SIG-M5 treated with dmso at 0.1 percent for 504 hours (cell line): ENCODE results near the gene FAM3D.
A peak's percentile ranks its signal among the peaks of the same experiment; 100 is the strongest.

Experiments
- DNase-seq: peaks from one replicate; lab custom pipeline; 2025; ENCODE audit not compliant: unreplicated experiment; lab: John Stamatoyannopoulos, UW

The FAM3D gene

GRCh38 chr3:58657036-58657520, 9.5 kb downstream of the FAM3D start:
- no peak for DNase-seq

- DNase-seq = no peak
Measured at GRCh38 chr3:58656631-58657030, 9.9 kb downstream of the FAM3D start.

GRCh38 chr3:58654466-58654865, 12.1 kb downstream of the FAM3D start:
- no peak for DNase-seq

GRCh38 chr3:58652624-58653023, 13.9 kb downstream of the FAM3D start:
- DNase-seq = no peak

- DNase-seq = no peak
Measured at GRCh38 chr3:58651276-58651675, 15.3 kb downstream of the FAM3D start.

- peak; percentile 5 for DNase-seq
Measured at GRCh38 chr3:58647381-58648141, 19.0 kb downstream of the FAM3D start.

GRCh38 chr3:58646503-58646902, 20.1 kb downstream of the FAM3D start:
- no peak for DNase-seq

- no peak for DNase-seq
Measured at GRCh38 chr3:58645726-58646125, 20.8 kb downstream of the FAM3D start.

GRCh38 chr3:58642846-58643245, 23.7 kb downstream of the FAM3D start:
- DNase-seq = no peak

- DNase-seq = peak; percentile 59
Measured at GRCh38 chr3:58640700-58641372, 25.7 kb downstream of the FAM3D start.

- no peak for DNase-seq
Measured at GRCh38 chr3:58639842-58640241, 26.7 kb downstream of the FAM3D start.

GRCh38 chr3:58639001-58639400, 27.6 kb downstream of the FAM3D start:
- no peak for DNase-seq

- DNase-seq = no peak
Measured at GRCh38 chr3:58638591-58638990, 28.0 kb downstream of the FAM3D start.

GRCh38 chr3:58637509-58637908, 29.1 kb downstream of the FAM3D start:
- DNase-seq = no peak

- DNase-seq = no peak
Measured at GRCh38 chr3:58635371-58636285, 30.9 kb downstream of the FAM3D start.

- no peak for DNase-seq
Measured at GRCh38 chr3:58633157-58633865, 33.3 kb downstream of the FAM3D start.

- no peak for DNase-seq
Measured at GRCh38 chr3:58631742-58632141, 34.8 kb downstream of the FAM3D start.

GRCh38 chr3:58630710-58631092, 35.9 kb downstream of the FAM3D start:
- DNase-seq = no peak

GRCh38 chr3:58630076-58630709, 36.4 kb downstream of the FAM3D start:
- DNase-seq = peak; percentile 32

GRCh38 chr3:58629629-58630028, 36.9 kb downstream of the FAM3D start:
- no peak for DNase-seq
